Measurements from ENCODE around the gene SPIB. TPM values are rescaled to one million over a fixed set of nuclear protein-coding genes. Genes with fewer than 3 reads are reported as not detected.

The SPIB gene
- total RNA-seq, 4 donors from 2014 or later = not detected

DNA sequence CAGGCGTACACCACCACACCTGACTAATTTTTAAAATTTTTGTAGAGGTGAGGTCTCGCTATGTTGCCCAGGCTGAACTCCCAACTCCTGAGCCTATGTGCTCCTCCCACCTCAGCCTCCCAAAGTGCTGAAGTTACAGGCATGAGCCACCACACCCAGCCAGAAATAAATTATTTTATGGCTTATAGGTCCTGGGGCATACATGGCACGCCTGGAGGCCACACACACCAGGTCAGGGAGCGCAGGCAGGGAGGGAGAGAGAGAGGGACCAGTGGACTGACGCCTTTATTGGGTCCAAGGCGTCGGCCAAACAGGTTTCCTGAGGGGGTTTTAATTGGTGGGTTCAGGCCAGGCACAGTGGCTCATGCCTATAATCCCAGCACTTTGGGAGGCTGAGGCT lies 6.8 kb downstream of the SPIB start:
- H3K27me3 ChIP-seq = peaks cover 61% of the 10 kb centered on the region
- no peak overlapping the region for H3K27ac ChIP-seq
- TF ChIP-seq POLR2A (IDR thresholded peaks at IDR 0.05) = no peak
- TF ChIP-seq POLR2AphosphoS5 (IDR thresholded peaks at IDR 0.05) = no peak
- WGBS, 2 donors (ENCODE audit: low coverage in 1 of 2) = 78 to 89% methylated on average over 4 to 5 of the region's 7 CpGs
- H3K9me3 ChIP-seq = no peaks in the 10 kb centered on the region
- ATAC-seq = no peak
- peaks cover 0 to 10% (median 0%) of the 10 kb centered on the region in 3 donors for H3K4me1 ChIP-seq
- no peak overlapping the region for H3K4me3 ChIP-seq
- H3K36me3 ChIP-seq = no peaks in the 10 kb centered on the region

DNA sequence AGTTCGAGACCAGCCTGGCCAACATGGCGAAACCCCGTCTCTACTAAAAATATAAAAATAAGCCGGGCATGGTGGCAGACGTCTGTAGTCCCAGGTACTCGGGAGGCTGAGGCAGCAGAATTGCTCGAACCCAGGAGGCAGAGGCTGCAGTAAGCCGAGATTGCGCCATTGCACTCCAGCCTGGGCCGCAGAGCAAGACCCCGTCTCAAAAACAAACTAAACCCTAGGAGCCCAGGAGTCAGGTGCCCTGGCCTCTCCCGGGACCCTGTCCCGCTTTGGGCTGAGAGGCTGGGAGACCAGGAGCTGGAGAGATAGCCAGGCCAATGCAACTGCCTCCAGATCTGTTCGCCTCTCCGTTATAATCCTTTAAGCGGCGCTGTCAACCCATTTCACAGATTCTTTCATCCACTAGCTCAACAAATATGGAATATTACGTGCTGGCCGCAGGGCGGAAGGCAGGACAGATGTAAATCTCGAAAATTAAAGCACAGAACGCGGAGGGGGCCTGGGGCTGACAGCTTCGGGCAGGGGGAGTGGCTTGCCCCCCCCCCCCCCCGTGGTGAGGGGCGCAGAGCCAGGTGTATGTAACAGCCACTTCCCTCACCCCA lies 8.7 kb downstream of the SPIB start:
- Histone ChIP-seq H3K36me3 (no peaks in the 10 kb centered on the region), H3K9me3 (no peaks in the 10 kb centered on the region), H3K4me3 (peak overlapping the region in 1 of 2 donors; percentile 38), H3K27me3 (peaks cover 51% of the 10 kb centered on the region), H3K27ac (peak overlapping the region in 1 of 4 donors; percentile 64), H3K4me1 (peaks cover 0 to 27% (median 5%) of the 10 kb centered on the region in 3 donors)
- TF ChIP-seq POLR2A (IDR thresholded peaks at IDR 0.05) = no peak
- TF ChIP-seq POLR2AphosphoS5 (IDR thresholded peaks at IDR 0.05) = no peak
- TF ChIP-seq EP300 (IDR thresholded peaks at IDR 0.05) = no peak
- TF ChIP-seq, protein P1, sequence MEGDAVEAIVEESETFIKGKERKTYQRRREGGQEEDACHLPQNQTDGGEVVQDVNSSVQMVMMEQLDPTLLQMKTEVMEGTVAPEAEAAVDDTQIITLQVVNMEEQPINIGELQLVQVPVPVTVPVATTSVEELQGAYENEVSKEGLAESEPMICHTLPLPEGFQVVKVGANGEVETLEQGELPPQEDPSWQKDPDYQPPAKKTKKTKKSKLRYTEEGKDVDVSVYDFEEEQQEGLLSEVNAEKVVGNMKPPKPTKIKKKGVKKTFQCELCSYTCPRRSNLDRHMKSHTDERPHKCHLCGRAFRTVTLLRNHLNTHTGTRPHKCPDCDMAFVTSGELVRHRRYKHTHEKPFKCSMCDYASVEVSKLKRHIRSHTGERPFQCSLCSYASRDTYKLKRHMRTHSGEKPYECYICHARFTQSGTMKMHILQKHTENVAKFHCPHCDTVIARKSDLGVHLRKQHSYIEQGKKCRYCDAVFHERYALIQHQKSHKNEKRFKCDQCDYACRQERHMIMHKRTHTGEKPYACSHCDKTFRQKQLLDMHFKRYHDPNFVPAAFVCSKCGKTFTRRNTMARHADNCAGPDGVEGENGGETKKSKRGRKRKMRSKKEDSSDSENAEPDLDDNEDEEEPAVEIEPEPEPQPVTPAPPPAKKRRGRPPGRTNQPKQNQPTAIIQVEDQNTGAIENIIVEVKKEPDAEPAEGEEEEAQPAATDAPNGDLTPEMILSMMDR (IDR thresholded peaks at IDR 0.05) = no peak
- WGBS, 2 donors (ENCODE audit: low coverage in 1 of 2) = 63 to 95% methylated on average over 4 to 16 of the region's 26 CpGs
- ATAC-seq = no peak

DNA sequence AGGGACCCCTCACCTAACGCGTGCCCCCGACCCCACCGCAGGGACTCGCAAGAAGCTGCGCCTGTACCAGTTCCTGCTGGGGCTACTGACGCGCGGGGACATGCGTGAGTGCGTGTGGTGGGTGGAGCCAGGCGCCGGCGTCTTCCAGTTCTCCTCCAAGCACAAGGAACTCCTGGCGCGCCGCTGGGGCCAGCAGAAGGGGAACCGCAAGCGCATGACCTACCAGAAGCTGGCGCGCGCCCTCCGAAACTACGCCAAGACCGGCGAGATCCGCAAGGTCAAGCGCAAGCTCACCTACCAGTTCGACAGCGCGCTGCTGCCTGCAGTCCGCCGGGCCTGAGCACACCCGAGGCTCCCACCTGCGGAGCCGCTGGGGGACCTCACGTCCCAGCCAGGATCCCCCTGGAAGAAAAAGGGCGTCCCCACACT lies 9.3 kb downstream of the SPIB start:
- peak overlapping the region in 2 of 4 donors; percentile 43 to 64 for H3K27ac ChIP-seq
- TF ChIP-seq, protein P1 (IDR thresholded peaks at IDR 0.05) = no peak
- no peak for TF ChIP-seq EP300 (IDR thresholded peaks at IDR 0.05)
- no peak for TF ChIP-seq POLR2AphosphoS5 (IDR thresholded peaks at IDR 0.05)
- TF ChIP-seq POLR2A (IDR thresholded peaks at IDR 0.05) = peak; percentile 18 to 19
- H3K27me3 ChIP-seq = peaks cover 51% of the 10 kb centered on the region
- ATAC-seq = peak; percentile 80
- peak overlapping the region in 1 of 2 donors; percentile 38 for H3K4me3 ChIP-seq
- WGBS, 2 donors (ENCODE audit: low coverage in 1 of 2) = 4% methylated on average over 5 of the region's 38 CpGs; no CpG with 5 or more reads in 1 of the 2 donors
- peaks cover 0 to 30% (median 7%) of the 10 kb centered on the region in 3 donors for H3K4me1 ChIP-seq
- H3K36me3 ChIP-seq = no peaks in the 10 kb centered on the region
- H3K9me3 ChIP-seq = no peaks in the 10 kb centered on the region

DNA sequence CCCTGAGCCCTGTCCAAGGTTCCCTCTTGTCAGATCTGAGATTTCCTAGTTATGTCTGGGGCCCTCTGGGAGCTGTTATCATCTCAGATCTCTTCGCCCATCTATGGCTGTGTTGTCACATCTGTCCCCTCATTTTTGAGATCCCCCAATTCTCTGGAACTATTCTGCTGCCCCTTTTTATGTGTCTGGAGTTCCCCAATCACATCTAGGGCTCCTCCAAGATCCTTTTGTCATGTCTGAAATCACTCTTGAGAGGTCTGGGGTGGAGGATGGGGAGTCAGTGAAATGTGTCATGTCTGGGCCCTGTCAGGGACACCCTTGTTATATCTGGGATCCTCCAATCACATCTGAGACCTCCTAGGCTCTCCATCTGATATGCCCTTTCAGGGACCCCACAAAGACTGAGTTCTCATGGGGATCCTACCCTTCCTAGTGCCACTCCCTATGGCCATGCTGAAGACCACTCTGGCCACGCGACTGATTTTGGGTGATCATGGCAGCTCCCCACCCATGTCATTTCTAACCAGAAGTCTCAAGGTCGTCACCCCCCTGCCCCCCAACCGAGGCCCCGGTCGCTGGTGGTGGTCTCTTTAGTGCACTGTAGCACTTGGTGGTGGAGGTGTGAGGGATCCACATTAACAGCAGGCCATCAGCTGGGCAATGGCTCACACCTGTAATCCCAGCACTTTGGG lies 10.2 kb downstream of the SPIB start:
- no peak for ATAC-seq
- no peak for TF ChIP-seq POLR2AphosphoS5 (IDR thresholded peaks at IDR 0.05)
- no peak for TF ChIP-seq EP300 (IDR thresholded peaks at IDR 0.05)
- TF ChIP-seq, protein P1 (IDR thresholded peaks at IDR 0.05) = no peak
- TF ChIP-seq POLR2A (IDR thresholded peaks at IDR 0.05) = no peak
- WGBS, 2 donors (ENCODE audit: low coverage in 1 of 2) = 80 to 100% methylated on average over 1 of the region's 7 CpGs
- no peaks in the 10 kb centered on the region for H3K9me3 ChIP-seq
- peaks cover 0 to 30% (median 7%) of the 10 kb centered on the region in 3 donors for H3K4me1 ChIP-seq
- no peaks in the 10 kb centered on the region for H3K36me3 ChIP-seq
- H3K27me3 ChIP-seq = peaks cover 51% of the 10 kb centered on the region
- no peak overlapping the region for H3K4me3 ChIP-seq
- no peak overlapping the region for H3K27ac ChIP-seq

DNA sequence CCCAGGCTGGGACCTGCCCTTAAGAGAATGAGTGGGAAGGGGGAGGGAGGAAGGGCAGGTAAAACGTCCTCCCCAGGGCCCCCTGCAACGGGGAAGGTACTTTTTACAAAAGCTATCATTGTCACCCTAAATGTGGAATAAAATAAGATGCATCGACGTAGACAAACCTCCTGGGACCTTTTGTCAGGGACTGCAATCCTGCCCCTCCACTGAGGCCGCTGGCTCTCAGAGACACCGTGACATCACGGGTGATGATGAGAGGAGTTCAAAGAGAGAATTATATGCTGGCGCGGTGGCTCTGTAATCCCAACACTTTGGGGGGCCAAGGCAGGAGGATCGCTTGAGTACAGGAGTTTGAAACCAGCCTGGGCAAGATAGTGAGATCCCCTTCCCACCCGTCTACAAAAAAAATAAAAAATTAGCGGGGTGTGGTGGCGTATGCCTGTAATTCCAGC lies 12.2 kb downstream of the SPIB start:
- peak overlapping the region in 1 of 2 donors; percentile 67 for H3K4me3 ChIP-seq
- peaks cover 66% of the 10 kb centered on the region for H3K27me3 ChIP-seq

More for the DNA sequence above, 12.2 kb downstream of the SPIB start:
- no peak for TF ChIP-seq POLR2A (IDR thresholded peaks at IDR 0.05)
- TF ChIP-seq POLR2AphosphoS5 (IDR thresholded peaks at IDR 0.05) = no peak
- H3K27ac ChIP-seq = no peak overlapping the region
- H3K9me3 ChIP-seq = no peaks in the 10 kb centered on the region
- ATAC-seq = no peak
- WGBS, 2 donors (ENCODE audit: low coverage in 1 of 2) = 24 to 38% methylated on average over 9 to 13 of the region's 13 CpGs
- H3K4me1 ChIP-seq = peaks cover 0 to 30% (median 7%) of the 10 kb centered on the region in 3 donors
- H3K36me3 ChIP-seq = no peaks in the 10 kb centered on the region

Data from gastroesophageal sphincter (tissue), 4 donors.